Measurements from ENCODE around the gene SPRED2.

- TF ChIP-seq, protein P1, sequence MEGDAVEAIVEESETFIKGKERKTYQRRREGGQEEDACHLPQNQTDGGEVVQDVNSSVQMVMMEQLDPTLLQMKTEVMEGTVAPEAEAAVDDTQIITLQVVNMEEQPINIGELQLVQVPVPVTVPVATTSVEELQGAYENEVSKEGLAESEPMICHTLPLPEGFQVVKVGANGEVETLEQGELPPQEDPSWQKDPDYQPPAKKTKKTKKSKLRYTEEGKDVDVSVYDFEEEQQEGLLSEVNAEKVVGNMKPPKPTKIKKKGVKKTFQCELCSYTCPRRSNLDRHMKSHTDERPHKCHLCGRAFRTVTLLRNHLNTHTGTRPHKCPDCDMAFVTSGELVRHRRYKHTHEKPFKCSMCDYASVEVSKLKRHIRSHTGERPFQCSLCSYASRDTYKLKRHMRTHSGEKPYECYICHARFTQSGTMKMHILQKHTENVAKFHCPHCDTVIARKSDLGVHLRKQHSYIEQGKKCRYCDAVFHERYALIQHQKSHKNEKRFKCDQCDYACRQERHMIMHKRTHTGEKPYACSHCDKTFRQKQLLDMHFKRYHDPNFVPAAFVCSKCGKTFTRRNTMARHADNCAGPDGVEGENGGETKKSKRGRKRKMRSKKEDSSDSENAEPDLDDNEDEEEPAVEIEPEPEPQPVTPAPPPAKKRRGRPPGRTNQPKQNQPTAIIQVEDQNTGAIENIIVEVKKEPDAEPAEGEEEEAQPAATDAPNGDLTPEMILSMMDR (IDR thresholded peaks at IDR 0.05), result no peak
- TF ChIP-seq POLR2A (IDR thresholded peaks at IDR 0.05), result no peak
Observed at GRCh38 chr2:65279756-65280155, 152.6 kb downstream of the SPRED2 start.
